IPS-18c (cell line): ENCODE results near the gene HSBP1.

Experiments
- H3K4me3 ChIP-seq: 2 replicates; pipeline ENCODE4 v1.7.0; 2013; ENCODE audit warnings: low read depth, mild to moderate bottlenecking, low read length, moderate library complexity; ENCODE audit not compliant: insufficient read depth
- H3K9me3 ChIP-seq: one replicate; pipeline ENCODE4 v1.6.1; 2013; ENCODE audit warnings: mild to moderate bottlenecking, low read length, moderate library complexity; ENCODE audit not compliant: control insufficient read depth, insufficient read depth

Gene HSBP1

DNA sequence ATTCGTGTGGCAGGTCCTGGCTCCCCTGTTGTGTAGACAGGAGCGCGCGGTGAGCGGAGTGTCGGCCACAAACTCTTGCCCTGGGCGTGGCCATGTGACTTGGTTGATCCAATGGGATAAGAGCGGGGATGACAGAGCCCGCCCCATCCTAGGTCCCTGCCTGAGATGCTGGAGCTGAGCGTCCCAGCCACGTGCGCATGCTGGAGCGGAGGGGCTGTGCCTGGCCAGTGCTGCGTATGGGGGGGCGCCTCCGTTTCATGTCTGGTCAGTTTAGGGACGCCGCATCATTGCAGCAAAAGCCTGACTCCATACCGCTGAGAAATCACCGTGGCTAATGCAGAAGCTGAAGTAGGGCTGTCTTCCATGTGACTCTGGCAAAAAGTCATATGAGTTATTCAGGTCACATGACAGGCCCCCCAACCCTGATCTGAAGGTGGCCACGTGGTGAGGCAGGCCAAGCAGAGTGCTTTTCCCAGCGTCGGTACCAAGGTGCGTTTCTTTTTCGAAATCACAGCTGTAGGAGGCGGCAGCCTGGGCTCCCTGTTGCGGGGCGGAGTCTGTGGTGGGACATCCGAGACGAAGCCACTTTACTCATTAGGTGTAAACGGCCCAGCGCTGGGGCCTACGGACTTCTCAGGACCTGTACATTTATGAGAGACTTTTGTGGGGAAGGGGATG is 22.5 kb downstream of the HSBP1 start:
- no peak overlapping the region for H3K4me3 ChIP-seq
- peaks cover 2% of the 10 kb centered on the region for H3K9me3 ChIP-seq

DNA sequence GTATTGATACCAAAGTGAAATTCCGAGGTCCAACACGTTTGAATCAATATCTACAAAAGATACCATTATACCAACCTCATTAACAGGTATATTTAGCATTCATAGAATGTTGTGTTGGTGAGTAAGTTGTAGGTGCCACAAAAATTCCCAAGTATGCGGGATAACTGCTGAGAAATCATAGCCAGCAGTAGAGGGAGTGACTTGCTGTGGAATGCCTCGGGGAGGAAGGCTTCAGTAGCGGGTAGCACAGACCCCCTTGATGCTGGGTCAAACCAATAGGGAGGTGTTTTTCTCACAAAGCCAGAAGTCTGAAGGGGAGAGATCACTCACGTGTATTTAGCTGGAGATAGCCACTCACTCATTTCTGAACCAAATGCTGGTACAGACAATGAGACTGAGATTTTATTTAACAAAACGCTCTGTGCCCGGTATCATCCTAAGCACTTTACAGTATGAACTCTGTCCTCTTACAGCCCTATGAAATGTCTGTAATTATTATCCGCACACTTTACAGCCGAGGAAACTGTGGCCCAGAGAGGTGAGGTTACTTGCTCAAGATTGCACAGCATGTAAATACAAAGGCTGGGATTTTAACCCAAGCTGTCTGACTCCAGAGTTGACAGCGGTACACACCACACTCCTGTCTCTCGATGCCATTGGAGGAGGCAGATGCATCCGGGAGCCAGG is 23.1 kb downstream of the HSBP1 start:
- H3K4me3 ChIP-seq = no peak overlapping the region
- H3K9me3 ChIP-seq = peaks cover 2% of the 10 kb centered on the region

DNA sequence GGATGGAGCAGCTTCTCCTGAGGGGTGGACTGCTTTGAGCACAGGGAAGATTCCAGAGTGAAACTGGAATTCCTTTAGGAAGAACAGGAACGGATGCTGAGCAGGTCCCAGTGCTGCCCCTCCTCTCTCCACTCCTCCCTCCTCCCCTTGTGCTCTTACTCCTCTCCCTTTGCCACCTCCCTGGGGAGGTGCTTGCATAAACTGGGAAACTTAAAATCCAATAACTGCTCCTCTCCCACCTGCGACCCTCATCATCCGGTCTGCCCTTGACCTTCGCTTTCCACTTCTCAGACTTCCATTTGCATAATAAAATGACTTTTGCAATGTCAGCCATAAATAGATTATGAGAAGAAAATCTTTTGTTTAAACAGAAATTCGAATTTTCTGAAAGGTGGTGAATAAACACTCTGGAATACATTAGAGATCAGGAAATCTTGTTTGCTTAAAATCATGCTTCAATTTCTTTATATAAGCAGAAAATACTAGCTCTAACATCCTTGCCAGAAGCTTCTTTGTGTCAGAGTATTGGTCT is 23.7 kb downstream of the HSBP1 start:
- H3K4me3 ChIP-seq = no peak overlapping the region

DNA sequence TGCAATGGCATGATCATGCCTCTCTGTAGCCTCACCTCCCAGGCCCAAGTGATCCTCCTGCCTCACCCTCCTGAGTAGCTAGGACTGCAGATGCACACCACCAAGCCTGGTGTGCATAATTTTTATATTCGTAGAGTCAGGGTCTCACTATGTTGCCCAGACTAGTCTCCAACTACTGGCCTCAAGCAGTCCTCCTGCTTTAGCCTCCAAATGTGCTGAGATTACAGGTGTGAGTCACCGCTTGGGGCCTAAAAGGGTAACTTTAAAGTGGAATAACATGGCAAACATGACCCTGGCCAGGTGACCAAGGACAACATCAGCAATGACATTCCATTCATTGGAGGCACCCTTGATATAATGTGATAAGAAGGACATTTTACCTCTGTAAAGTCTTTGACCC is 26.1 kb downstream of the HSBP1 start:
- no peaks in the 10 kb centered on the region for H3K9me3 ChIP-seq
- H3K4me3 ChIP-seq = no peak overlapping the region

More for the DNA sequence above, 23.7 kb downstream of the HSBP1 start:
- peaks cover 2% of the 10 kb centered on the region for H3K9me3 ChIP-seq

DNA sequence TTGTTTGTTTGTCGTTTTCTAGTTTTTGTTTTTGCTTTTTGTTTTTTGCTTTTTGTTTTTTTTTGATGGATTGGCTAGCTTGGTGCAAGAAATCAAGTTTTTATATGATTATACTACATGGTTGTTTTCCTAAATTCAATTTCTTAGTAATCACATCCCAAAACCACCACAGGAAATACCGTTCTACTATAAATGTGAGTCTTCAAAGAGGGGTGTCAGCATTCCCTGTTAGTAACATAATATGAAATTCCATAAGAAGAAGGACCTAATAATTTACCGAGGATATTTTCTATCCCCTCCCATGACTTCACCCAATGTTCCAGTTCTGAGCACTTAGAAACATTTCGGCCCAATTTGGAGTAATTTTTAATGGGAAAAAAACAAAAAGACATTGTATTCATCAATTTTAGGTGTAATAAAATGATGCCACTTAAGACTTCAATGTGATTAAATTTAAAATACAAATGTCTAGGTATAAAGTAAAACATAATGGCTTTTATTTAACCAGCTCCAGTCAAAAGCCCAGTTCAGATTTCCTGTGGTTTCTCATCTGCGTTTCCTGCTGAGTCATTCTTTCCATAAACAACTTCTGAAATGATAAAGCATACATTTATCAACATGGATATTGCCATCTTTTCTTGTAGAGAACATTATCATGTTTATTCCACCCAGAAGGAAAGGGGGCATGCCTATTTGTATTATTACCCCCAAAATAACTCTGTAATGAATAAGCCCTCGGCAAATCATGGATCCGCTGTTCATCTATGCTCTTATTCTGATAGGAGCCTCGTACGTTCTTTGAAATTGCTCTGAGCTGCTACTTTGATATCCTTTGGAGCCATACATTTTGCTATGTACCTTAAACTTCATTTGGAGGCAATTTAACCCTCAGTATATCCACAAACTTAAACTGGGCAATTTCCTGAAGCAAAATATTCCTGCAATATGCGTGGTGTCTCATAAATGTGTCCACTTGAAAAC is 28.1 kb downstream of the HSBP1 start:
- no peak overlapping the region for H3K4me3 ChIP-seq
- H3K9me3 ChIP-seq = no peaks in the 10 kb centered on the region

DNA sequence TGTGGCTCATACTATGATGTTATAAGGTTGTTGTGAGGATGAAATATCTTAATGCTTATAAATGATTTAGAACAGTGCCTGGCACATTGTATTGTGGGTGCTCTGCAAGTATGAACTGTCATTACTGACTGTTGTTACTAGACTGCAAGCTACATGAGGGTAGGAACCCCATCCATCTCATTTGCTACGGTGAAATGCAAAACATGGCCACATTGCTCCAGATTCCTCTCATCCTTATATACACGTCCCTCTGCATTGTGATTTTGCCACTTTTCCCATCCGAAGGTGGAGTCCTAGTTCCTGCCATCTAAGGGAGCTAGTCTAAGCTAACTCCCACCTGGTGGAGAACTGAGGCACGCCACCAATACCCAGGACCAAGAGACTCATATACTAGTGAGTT is 29.8 kb downstream of the HSBP1 start:
- Histone ChIP-seq H3K9me3 (no peaks in the 10 kb centered on the region), H3K4me3 (no peak overlapping the region)

DNA sequence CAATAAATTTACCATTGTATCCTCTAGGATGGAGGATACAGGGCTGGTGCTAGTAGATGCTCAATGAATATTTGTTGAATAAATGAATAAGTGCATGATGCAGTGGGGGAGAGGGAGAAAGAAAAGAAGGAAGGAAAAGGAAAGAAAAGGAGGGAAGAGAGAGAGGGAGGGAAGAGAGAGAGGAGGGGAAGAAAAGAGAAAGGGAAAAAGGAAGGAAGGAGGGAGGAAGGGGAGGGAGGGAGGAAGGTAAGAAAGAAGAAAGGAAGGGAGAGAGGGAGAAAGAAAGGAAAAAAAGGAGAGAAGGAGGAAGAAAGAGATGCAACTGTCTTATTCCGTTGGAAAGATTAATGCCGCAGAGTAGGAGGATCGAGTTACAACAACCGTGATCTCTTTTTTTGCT is 30.4 kb downstream of the HSBP1 start:
- no peaks in the 10 kb centered on the region for H3K9me3 ChIP-seq

DNA sequence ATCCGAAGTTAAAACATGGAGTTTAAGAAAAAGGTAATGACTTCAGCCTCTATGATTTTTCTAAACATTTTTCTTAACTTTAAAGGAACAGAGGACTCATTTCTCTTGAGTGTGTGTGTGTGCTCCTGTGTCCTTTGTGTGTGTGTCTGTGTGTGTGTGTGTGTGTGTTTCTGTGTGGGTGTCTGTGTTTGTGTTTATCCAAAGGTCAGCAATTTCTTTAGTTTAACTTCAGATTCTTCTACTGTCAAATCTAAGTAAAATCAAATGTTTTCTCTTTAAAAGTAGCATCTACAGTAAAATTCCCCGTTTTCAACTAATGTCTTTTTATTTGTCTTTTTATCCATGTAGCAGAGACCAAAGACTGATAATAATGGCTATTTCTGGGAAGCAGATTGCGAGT is 31.8 kb downstream of the HSBP1 start:
- Histone ChIP-seq H3K4me3 (no peak overlapping the region), H3K9me3 (no peaks in the 10 kb centered on the region)

More for the DNA sequence above, 30.4 kb downstream of the HSBP1 start:
- H3K4me3 ChIP-seq = no peak overlapping the region

DNA sequence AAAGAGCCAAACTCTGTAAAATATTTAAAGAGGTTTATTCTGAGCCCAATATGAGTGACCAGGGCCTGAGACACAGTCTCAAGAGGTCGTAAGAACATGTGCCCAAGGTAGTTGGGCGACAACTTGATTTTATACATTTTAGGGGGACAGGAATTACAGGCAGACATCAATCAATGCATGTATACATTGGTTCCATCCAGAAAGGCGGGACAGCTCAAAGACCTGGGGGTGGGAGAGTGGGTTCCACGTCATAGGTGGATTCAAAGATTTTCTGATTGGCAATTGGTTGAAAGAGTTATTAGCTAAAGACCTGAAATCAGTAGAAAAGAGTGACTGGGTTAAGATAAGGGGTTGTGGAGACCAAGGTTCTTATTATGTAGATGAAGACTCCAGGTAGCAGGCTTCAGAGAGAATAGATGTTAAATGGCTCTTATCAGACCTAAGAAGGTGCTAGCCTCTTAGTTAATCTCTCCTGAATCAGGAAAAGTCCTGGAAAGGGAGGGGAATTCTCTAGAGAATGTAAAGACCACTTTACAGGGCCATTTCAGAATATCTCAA is 32.4 kb downstream of the HSBP1 start:
- no peaks in the 10 kb centered on the region for H3K9me3 ChIP-seq
- no peak overlapping the region for H3K4me3 ChIP-seq

DNA sequence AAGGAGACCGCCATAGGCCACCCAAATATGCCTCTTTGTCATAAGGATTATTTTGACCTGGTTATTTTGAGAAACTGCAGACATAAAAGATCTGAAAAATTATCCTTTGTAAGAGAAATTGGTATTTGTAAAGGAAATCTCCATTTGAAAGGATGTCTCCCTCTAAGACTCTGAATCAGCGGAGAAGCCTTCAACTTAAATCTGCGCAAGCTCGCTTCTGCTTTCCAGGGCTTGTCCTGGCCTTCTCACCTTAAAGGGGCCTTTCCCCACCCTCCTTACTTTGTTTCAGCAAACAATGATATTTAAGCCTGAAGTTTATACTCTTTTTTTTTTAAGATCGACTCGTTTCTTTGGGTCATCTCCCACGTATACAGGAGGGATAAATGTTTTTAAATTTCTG is 34.5 kb downstream of the HSBP1 start:
- H3K9me3 ChIP-seq = no peaks in the 10 kb centered on the region
- H3K4me3 ChIP-seq = no peak overlapping the region

DNA sequence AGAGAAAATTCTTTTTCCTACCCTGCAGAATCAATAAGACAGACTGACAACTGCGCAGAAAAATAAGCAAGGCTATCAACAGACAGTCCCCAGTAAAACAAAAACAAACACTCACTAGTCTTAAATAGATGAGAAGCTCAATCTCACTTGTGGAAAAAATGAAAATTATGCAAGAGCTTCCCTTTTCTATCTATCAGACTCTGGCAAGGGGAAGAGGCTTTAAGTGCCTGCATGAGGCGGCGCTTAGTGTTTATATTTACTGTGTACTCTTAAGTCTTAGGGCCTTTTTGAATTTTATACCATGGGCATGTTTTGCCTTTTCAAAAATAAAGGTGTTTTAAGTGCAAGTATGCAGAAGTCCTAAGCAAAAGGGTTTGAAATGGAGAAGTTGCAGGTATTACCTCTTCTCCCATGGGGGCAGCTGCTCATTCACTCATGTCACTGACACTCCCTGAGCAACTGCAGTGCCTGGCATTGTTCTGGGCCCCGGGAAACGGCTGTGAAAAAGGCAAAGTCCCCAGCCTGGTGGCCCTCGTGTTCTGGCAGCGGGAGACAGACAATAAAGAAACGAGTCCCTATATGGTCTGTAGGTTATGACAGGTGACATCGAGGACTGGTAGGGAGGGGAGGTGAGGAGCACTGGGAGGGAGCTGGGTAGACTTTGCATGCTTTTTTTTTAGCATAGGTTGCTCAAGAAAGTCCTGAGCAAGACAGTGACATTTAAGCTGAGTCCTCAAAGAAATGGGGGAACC is 35.2 kb downstream of the HSBP1 start:
- Histone ChIP-seq H3K4me3 (no peak overlapping the region; the same call in 1 of the 2 replicates), H3K9me3 (no peaks in the 10 kb centered on the region)

DNA sequence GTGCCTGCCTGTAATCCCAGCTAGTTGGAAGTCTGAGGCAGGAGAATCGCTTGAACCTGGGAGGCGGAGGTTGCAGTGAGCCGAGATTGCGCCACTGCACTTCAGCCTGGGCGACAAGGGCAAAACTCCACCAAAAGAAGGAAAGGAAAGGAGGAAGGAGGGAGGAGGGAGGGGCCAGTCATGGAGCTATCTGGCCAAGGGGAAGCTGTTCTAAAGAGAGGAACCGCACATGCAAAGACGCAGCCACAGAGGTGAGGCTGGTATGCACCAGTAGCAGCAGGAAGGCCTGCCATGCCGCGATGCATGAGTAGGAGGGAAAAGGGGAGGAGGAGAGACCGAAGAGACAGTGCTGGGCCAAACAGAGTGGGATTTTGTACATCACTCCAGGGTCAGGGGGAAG is 35.9 kb downstream of the HSBP1 start:
- Histone ChIP-seq H3K4me3 (no peak overlapping the region), H3K9me3 (no peaks in the 10 kb centered on the region)

DNA sequence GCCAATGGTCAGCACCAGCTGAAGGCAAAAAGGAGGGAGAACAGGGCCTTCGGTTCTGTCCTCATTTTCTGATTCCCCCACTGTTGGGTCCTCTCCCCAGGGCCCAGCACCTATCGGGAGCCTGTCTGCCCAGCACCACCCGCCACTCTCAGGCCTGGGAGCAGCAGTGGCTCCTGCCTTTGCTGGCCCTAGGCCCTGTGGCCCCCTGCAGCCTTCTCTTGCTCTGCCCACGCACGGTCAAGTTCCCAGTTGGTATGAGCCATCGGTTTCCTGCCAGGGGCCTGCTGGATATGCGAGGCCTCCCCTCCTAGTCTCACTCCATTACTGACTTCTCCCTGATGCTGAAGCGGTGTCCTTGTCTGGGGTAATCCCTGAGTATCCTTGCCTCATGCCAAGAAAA is 37.5 kb downstream of the HSBP1 start:
- no peaks in the 10 kb centered on the region for H3K9me3 ChIP-seq
- no peak overlapping the region for H3K4me3 ChIP-seq

DNA sequence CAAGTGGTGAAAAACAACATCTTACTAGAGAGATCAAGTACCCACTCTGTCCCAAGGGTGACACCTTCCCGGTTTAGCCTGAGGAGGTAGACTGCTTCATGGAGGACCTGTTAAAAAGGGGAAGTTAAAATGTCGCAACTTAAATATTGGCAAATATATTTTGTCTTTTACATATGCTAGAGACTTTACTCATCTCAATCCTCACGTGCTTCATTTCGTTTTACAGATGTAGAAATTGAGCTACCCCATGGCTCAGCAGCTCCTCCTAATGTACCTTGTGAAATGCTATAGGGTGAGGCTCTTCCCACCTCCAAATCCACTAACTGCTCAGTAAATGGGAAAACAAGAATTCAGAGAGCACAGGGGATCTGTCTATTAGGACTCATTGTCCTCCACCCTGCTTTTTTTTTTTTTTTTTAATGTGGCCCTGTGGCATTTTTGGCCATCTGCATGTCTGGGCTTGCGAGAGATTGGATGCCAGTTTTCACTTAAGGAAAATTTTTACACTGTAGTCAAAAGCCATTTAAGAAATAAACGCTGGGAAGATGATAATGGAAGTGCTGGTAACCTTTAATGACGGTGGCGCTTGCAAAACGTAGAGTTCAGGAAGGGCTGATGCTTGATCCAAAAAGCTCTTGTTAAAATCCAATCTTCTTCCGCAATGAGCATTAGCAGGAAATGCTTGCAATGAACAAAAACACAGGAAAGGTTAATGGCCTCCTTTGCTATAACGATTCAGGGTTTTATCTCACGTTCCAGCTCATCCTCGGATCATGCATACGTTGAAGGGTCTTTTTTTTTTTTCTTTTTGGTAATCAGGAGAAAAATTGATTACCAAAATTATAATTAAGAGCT is 39.8 kb downstream of the HSBP1 start:
- Histone ChIP-seq H3K9me3 (no peaks in the 10 kb centered on the region), H3K4me3 (no peak overlapping the region)

DNA sequence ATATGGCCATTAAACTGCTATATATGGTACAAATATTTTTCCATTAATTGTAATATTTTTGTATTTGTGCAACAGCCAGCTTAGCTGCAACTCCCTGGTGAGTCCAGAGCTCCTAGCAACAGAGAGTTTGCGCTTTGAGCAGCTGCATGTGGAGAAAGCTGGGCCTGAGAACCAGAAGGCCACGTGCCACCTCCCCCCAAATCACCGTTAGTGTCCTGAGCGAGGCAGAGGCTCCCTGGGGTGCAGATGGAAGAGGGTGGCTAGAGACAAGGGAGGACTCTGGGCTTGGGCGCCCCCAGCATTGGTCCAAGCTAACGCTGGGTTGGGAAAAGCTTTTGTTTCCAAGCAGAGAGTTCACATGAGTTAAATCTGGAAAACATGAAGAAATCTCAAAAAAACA is 41.6 kb downstream of the HSBP1 start:
- H3K4me3 ChIP-seq = no peak overlapping the region
- H3K9me3 ChIP-seq = no peaks in the 10 kb centered on the region

DNA sequence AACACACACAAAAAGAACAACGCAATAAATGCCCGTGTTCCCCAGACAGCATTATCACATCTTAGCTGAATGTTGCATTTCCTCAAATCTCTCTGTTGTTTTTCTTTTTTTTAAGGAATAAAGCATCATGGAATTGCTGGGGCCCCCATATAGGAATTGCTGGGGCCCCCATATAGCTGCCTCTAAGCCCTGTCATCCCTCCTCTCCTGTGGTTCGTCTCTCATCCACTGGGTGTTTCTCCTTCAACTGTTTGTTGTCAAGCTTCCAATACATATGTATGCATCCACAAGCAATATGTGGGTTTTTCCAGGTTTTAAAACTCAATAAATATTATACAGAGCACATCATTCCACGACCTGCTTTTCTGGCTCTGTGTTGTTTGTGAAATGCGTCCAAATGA is 43.2 kb downstream of the HSBP1 start:
- H3K4me3 ChIP-seq = no peak overlapping the region

More for the DNA sequence above, 43.2 kb downstream of the HSBP1 start:
- no peaks in the 10 kb centered on the region for H3K9me3 ChIP-seq
